Mononuclear cell (primary cell): ENCODE measurements around the gene INAFM1. TPM values are rescaled to one million over a fixed set of nuclear protein-coding genes. Genes with fewer than 3 reads are reported as not detected.
A peak's percentile ranks its signal among the peaks of the same experiment; 100 is the strongest.
"Not testable (repeated sequence)": the region's sequence is repeated elsewhere in the genome, so short reads cannot be mapped to it uniquely, and the experiment has no call there.

Experiments
- H3K27me3 ChIP-seq: 2 replicates; pipeline ENCODE4 v1.6.0; 2011; ENCODE audit warnings: low read length, control low read depth; ENCODE audit not compliant: insufficient read depth
- H3K4me1 ChIP-seq: 2 replicates; pipeline ENCODE4 v1.5.1; 2011; ENCODE audit warnings: mild to moderate bottlenecking, low read length, control low read depth; ENCODE audit not compliant: insufficient read depth
- H3K4me3 ChIP-seq: 2 replicates; pipeline ENCODE4 v1.5.1; 2011; ENCODE audit warnings: mild to moderate bottlenecking, low read length, moderate library complexity
- H3K9me3 ChIP-seq: 2 replicates; pipeline ENCODE4 v1.5.1; 2011; ENCODE audit warnings: low read depth, mild to moderate bottlenecking, control low read depth, low read length
- total RNA-seq: library from RNA; depleted of rRNA; stranded (reverse); fragments of >200 nt; gene quantifications from one replicate; pipeline ENCODE4 v1.2.3, GENCODE V29; 2012

Gene INAFM1
- total RNA-seq, 1 donor, result 1.4 TPM

DNA sequence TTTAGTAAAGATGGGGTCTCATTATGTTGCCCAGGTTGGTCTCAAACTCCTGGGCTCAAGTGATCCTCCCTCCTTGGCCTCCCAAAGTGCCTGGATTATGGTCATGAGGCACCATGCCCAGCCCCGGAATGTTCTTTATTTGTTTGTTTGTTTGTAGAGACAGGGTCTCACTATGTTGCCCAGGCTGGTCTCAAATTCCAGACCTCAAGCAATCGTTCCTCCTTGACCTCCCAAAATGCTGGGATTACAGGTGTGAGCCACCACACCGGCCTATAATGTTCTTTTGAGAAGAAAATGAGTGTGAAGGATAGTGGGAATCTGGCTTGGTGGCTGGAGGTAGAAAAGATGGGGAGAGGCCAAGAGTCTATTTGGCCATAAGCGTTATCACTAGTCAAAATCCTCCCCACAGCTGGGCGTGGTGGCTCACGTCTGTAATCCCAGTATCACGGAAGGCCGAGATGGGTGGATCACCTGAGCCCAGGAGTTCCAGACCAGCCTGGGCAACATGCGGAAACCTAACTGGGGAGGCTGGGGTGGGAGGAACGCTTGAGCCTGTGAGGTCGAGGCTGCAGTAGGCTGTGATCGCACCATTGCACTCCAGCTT is 38.5 kb upstream of the INAFM1 start:
- Histone ChIP-seq H3K4me3 (no peak overlapping the region), H3K9me3 (no peaks in the 10 kb centered on the region), H3K4me1 (peaks cover 38% of the 10 kb centered on the region), H3K27me3 (peaks cover 23% of the 10 kb centered on the region)

GRCh38 chr19:47239152-47239551 is 35.5 kb upstream of the INAFM1 start:
- Histone ChIP-seq H3K4me1 (peaks cover 43% of the 10 kb centered on the region), H3K9me3 (no peaks in the 10 kb centered on the region), H3K4me3 (no peak overlapping the region), H3K27me3 (peaks cover 37% of the 10 kb centered on the region)

DNA sequence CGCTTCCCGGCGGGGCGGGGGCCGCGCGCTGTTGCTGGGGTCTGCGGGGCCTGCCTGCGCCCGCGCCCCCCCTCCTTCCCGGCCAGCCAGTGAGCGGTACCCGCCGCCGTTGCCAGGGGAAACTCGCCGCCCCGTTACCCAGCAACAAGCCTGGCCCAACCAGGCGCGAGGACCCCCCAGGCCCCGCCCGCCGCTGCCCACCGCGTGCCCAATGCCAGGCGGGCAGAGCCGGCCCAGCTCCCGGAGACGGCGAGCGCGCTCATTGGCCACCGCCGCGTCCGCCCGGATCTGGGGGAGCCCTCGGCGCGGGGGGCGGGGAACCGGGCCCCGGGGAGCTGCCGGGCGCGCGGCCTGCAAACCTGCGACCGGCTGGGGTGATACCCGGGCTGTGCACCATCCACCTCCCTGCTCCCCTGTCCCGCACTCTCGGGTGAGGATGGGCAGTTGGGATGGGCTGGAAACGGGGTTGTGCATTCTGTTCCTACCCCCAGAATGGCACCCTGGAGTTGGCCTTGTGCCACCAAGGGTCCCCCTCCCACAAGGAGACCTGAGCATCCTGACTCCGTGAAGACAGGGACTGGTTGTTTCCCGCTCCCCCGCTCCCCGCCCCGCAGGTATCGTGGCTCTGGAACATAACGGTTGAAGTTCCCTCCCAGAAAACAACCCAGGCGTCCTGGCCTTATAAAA is 34.9 kb upstream of the INAFM1 start:
- no peak overlapping the region for H3K4me3 ChIP-seq
- H3K9me3 ChIP-seq, result no peaks in the 10 kb centered on the region
- H3K4me1 ChIP-seq, result peaks cover 49% of the 10 kb centered on the region
- peaks cover 37% of the 10 kb centered on the region for H3K27me3 ChIP-seq

DNA sequence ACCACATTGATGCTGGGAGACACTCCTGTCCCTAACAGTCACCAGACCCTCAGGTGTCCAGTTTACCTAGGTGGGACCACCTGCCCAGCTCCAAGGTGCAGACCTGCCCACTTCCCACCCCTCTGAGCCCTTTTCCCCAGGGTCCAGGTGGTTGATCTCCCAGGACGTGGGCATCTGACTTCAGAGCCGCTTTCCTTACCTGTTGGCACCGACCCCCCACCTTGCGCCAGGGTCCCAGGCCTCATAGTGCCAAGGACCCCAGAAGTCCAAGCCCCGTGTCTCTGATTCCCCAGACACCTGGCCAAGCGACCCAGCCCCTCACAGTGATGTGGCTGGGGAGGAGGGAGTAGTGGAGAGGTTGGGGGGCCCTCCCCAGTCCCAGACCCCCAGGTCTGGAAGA is 34.1 kb upstream of the INAFM1 start:
- peaks cover 51% of the 10 kb centered on the region for H3K4me1 ChIP-seq

DNA sequence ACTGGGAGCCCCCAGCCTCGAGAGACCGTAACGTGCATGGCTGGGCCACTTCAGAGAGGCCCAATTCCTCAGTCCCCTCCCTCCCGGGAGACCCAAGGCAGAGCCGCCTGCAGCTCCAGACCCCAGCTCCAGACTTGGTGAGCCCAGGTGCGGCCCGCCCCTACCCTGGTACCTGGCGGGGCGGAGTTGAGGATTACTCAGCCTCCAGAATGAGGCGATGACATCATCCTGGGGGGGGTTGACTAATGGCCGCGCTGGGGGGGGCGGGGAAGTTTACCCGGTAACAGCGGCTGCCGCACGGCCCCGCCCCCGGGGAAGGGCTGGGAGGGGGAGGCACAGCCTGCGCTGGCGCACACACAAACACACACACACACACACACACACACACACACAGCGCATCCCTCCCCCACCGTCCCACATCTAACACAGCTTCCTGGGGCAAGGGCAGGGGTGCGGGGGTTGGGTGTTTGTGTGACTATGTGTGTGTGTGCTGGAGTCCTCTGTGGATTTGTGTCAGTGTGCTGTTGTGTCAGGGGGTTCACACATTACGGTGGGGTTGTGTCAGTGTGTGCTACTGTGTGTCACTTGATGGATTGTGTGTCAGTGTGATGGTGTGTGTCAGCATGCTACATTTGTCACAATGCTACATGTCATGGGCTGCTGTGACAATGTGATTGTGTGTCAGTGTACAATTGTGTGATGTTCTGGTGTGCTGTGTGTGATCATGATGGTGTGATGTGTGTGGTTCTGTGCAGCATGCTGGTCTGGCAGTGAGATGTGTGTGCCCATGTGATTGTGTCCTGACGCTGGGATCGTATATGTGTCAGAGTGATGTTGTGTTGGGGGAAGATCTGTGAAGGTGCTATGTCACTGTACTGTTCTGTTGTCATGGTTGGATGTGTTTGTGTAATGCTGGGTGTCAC is 33.4 kb upstream of the INAFM1 start:
- H3K27me3 ChIP-seq, result peaks cover 37% of the 10 kb centered on the region

More for the DNA sequence above, 34.1 kb upstream of the INAFM1 start:
- H3K27me3 ChIP-seq, result peaks cover 37% of the 10 kb centered on the region
- no peaks in the 10 kb centered on the region for H3K9me3 ChIP-seq
- no peak overlapping the region for H3K4me3 ChIP-seq

DNA sequence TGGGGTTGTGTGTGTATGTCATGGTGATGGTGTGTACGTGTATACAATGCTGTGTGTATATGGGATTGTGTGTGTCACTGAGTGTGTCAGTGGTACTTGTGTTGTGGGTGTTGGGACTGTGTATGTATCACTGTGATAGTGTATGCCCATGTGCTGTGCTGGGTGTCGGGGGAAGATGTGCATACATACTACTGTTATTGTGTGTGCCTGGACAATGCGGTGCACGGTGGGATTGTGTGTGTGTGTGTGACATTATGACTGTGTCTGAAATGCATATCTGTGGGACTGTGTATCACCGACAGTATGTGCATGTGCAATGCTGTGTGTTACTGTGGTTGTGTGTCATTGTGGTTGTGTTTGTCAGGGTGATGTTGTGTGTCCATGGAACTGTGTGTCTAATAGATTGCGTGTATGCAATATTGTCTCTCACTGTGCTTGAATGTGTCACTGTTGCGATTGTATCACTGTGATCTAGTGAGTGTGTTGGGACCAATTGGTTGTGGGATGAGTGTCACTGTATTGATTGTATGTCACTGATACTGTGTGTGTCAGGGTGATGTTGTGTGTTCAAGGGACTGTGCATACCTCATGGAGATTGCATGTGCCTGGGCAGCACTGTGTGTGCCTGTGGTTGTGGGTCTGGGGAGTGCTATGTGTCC is 32.6 kb upstream of the INAFM1 start:
- peaks cover 37% of the 10 kb centered on the region for H3K27me3 ChIP-seq
- H3K4me3 ChIP-seq, result no peak overlapping the region
- H3K4me1 ChIP-seq, result peaks cover 51% of the 10 kb centered on the region
- no peaks in the 10 kb centered on the region for H3K9me3 ChIP-seq

More for the DNA sequence above, 33.4 kb upstream of the INAFM1 start:
- Histone ChIP-seq H3K9me3 (no peaks in the 10 kb centered on the region), H3K4me3 (no peak overlapping the region), H3K4me1 (peaks cover 51% of the 10 kb centered on the region)

GRCh38 chr19:47243364-47243775 is 31.3 kb upstream of the INAFM1 start:
- no peak overlapping the region for H3K4me3 ChIP-seq
- H3K9me3 ChIP-seq, result no peaks in the 10 kb centered on the region
- peaks cover 51% of the 10 kb centered on the region for H3K4me1 ChIP-seq
- peaks cover 35% of the 10 kb centered on the region for H3K27me3 ChIP-seq

DNA sequence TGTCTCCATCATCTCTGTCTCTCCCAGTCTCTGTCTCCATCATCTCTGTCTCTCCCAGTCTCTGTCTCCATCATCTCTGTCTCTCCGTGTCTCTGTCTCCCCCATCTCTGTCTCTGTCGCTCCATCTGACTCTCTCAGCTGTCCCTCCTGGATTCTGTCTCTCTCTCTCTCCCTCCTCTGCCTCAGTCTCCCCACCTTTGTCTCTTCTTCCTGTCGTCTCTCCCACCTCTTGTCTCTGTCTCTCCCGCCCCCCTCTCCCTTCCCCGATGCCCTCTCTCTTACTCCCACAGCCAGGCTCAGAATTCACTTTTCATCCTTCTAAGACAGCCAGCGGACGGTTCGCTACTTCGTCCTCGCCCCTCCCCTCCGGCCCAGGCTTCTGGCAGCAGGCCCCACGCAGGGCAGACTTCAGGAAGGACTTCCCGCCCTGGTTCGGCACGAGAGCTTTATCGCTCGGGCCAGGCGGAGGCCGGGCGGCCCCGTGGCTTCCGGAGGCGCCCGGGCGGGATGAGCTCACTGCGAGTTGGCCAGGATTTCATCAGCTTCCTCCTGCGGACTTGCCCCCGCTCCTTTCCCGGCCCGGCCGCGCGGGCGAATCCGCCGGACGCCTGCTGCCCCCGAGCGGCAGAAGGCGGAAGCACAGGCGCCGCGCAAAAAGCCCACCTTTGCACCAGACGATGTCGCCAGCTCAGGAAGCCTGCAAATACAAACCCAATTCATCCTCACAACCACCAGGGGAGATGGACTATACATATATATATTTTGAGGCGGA is 30.7 kb upstream of the INAFM1 start:
- no peak overlapping the region for H3K4me3 ChIP-seq
- peaks cover 49% of the 10 kb centered on the region for H3K4me1 ChIP-seq
- H3K27me3 ChIP-seq, result peaks cover 30% of the 10 kb centered on the region
- H3K9me3 ChIP-seq, result no peaks in the 10 kb centered on the region

DNA sequence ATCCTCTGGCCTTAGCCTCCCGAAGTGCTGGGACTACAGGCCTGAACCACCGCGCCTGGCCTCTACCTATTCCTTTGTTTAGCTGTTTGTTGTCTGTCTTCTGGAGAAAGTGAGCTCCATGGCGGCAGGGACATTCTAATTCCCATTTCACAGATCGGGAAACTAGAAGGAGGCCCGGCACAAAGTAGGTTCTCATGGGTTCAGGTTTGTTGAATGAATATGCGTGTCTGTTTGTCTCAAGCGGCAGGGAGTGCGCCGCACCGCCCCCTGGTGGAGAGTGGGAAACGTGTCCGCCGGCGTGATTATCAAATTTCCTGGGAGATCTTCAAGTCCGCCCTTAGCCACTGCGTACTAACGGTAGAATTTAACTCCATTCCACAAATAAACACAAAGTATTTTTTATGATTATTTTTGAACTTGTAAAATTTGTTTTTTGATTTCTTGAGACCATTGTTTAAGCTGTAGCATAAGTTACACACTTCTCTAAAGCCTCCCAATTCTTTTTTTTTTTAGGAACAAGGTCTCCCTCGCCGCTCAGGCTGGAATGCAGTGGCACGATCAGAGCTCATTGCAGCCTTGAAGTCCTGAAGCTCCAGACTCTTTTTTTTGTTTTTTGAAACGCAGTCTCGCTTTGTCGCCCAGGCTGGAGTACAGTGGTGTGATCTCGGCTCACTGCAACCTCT is 27.2 kb upstream of the INAFM1 start:
- H3K4me1 ChIP-seq, result peaks cover 18% of the 10 kb centered on the region
- peaks cover 2% of the 10 kb centered on the region for H3K27me3 ChIP-seq
- no peaks in the 10 kb centered on the region for H3K9me3 ChIP-seq
- H3K4me3 ChIP-seq, result no peak overlapping the region

GRCh38 chr19:47253016-47253415 is 21.7 kb upstream of the INAFM1 start:
- H3K9me3 ChIP-seq, H3K27me3 ChIP-seq, H3K4me3 ChIP-seq: not testable (repeated sequence)
- H3K4me1 ChIP-seq, result peaks cover 13% of the 10 kb centered on the region

- Histone ChIP-seq H3K27me3 (no peaks in the 10 kb centered on the region), H3K4me3 (no peak overlapping the region), H3K9me3 (no peaks in the 10 kb centered on the region), H3K4me1 (peaks cover 18% of the 10 kb centered on the region)
Measured at GRCh38 chr19:47253467-47253881, 21.2 kb upstream of the INAFM1 start.

- Histone ChIP-seq H3K27me3 (no peaks in the 10 kb centered on the region), H3K4me1 (peaks cover 20% of the 10 kb centered on the region), H3K9me3 (no peaks in the 10 kb centered on the region), H3K4me3 (no peak overlapping the region)
Measured at GRCh38 chr19:47253970-47254369, 20.7 kb upstream of the INAFM1 start.

DNA sequence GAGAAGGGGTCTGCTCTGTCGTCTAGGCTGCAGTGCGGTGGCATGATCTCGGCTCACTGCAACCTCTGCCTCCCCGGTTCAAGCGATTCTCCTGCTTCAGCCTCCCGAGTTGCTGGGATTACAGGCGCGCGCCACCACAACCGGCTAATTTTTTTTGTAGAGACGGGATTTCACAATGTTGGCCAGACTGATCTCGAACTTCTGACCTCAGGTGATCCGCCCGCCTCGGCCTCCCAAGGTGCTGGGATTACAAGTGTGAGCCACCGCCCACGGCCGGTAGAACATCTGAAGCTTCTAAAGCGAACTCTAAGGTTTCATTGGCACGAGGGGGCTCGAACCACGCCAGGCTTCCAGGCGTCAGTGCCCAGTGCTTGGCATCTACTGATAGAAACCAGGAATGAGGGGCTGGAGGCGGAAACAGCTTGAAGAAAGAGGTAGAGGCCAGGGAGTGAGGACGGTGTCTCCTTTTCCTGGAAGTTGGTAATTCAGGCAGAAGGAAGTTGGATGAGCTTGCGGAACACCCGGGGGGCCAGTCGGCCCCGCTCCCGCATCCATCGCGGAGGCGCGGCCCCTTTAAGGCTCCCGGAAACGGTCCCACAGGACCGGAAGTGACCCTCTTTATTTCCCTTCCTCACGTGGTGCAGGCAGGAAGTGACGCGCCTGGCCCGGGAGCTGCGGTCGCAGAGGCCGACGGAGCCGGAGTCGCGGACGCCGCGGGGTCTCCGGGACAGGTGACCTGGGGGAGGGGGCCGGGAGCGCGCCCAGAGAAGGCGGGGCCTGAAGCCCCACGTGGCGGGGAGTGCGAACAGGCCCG is 18.6 kb upstream of the INAFM1 start, which contains the start of gene CCDC9:
Gene CCDC9, plus strand, starts transcription at position 647 of the 814 bp plus-strand sequence. CDS start 1,876 bp downstream, outside the sequence.
- H3K9me3 ChIP-seq, result no peaks in the 10 kb centered on the region
- no peaks in the 10 kb centered on the region for H3K27me3 ChIP-seq
- H3K4me3 ChIP-seq, result peak within 1 kb of the TSS; percentile 50
- H3K4me1 ChIP-seq, result peaks cover 20% of the 10 kb centered on the region
